Esophagus muscularis mucosa (tissue), 4 donors: ENCODE results near the gene LPCAT3. TPM values are rescaled to one million over a fixed set of nuclear protein-coding genes. Genes with fewer than 3 reads are reported as not detected.

Source experiments
- DNase-seq: peaks from one replicate; pipeline ENCODE4 v3.0.0-alpha.2; 2017; ENCODE audit errors: extremely low spot score
- H3K27ac ChIP-seq, 4 donors: fragments of 200-600 bp; sonication (generic); replicated peaks in 1 of 4; 1 replicate in 3 of 4; 2 replicates in 1 of 4; pipeline ENCODE4 v1.5.1; 2016 to 2019; ENCODE audit warnings: mild to moderate bottlenecking in 1 of 4
- H3K27me3 ChIP-seq, 4 donors: fragments of 200-600 bp; sonication (generic); one replicate each; pipeline versions ENCODE4 v1.5.1 to v1.6.0; 2016 to 2019
- H3K36me3 ChIP-seq, 4 donors: fragments of 200-600 bp; sonication (generic); one replicate each; pipeline ENCODE4 v1.5.1; 2016 to 2019
- H3K4me1 ChIP-seq, 4 donors: fragments of 200-600 bp; sonication (generic); one replicate each; pipeline ENCODE4 v1.5.1; 2016 to 2019
- H3K4me3 ChIP-seq, 4 donors: fragments of 200-600 bp; sonication (generic); 1 replicate in 2 of 4; 2 replicates in 2 of 4; pipeline ENCODE4 v1.5.1; 2016 to 2019; ENCODE audit warnings: mild to moderate bottlenecking in 4 of 4, moderate library complexity in 1 of 4
- H3K9me3 ChIP-seq, 4 donors: fragments of 200-600 bp; sonication (generic); 1 replicate in 3 of 4; 2 replicates in 1 of 4; pipeline ENCODE4 v1.5.1; 2016 to 2019
- EP300 ChIP-seq: sonication (generic); formaldehyde crosslinking; IDR thresholded peaks from one replicate; pipeline ENCODE4 v1.6.1; 2017; ENCODE audit warnings: antibody characterized with exemption
- POLR2A ChIP-seq: fragments of 450-650 bp; IDR thresholded peaks from one replicate; pipeline ENCODE4 v1.6.1; 2017; ENCODE audit warnings: antibody characterized with exemption, moderate library complexity, mild to moderate bottlenecking, low read depth
- POLR2AphosphoS5 ChIP-seq, 2 donors: sonication (generic); formaldehyde crosslinking; IDR thresholded peaks; one replicate each; pipeline ENCODE4 v1.6.1; 2017; ENCODE audit warnings: antibody characterized with exemption in 2 of 2
- WGBS: methylation state at CpG from one replicate; pipeline ENCODE4 v1.1.5; 2018; 5-methylcytosine and 5-hydroxymethylcytosine counted together
- intact Hi-C: fragments of 100-400 bp; cut with DNase I; formaldehyde crosslinking; loops from one replicate; pipeline ENCODE4 v1.15.1; 2023
- total RNA-seq, 4 donors: library from RNA; depleted of rRNA; stranded (reverse); fragments of >200 nt; gene quantifications; one replicate each; pipeline versions ENCODE4 v1.1.0 to v1.2.1, GENCODE V29; 2016
- TF ChIP-seq, protein P1 (sequence below), 3 experiments: fragments of 200-600 bp in 2 of 3; fragments of 450-650 bp in 1 of 3; sonication (generic) in 2 of 3; IDR thresholded peaks; one replicate each; pipeline ENCODE4 v1.5.1; 2017 to 2019; ENCODE audit warnings: antibody characterized with exemption in 3 of 3, mild to moderate bottlenecking in 2 of 3, moderate library complexity in 1 of 3

Gene LPCAT3
- total RNA-seq, 4 donors from 2014 or later, result 21.6 to 33.3 (median 26.2) TPM

DNA sequence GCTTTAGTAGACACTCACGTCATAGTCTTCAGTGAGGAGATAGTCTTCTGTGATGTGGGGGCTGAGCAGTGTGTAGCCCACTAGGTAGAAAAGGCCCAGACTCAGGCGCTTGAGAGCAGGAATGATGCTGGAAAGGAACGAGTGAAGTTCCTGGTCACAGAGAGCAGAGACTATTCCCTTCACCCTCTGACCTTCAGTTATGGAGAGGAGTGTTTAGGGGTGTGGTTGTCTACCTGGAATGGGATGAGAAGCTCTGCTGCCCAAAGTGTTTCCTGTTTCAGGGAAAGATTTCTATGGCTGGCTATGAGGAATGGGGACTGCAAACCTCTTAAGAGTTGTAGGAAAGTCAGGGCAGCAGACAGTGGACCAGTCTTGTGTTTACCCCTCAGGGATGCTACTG is 38.8 kb downstream of the LPCAT3 start:
- no peaks in the 10 kb centered on the region for H3K27me3 ChIP-seq
- H3K4me1 ChIP-seq, result peaks cover 0 to 8% (median 0%) of the 10 kb centered on the region in 4 donors
- intact Hi-C loops, result no loop called here
- no peak for TF ChIP-seq EP300
- no peak for TF ChIP-seq POLR2AphosphoS5 (IDR thresholded peaks at IDR 0.05)
- TF ChIP-seq, protein P1, sequence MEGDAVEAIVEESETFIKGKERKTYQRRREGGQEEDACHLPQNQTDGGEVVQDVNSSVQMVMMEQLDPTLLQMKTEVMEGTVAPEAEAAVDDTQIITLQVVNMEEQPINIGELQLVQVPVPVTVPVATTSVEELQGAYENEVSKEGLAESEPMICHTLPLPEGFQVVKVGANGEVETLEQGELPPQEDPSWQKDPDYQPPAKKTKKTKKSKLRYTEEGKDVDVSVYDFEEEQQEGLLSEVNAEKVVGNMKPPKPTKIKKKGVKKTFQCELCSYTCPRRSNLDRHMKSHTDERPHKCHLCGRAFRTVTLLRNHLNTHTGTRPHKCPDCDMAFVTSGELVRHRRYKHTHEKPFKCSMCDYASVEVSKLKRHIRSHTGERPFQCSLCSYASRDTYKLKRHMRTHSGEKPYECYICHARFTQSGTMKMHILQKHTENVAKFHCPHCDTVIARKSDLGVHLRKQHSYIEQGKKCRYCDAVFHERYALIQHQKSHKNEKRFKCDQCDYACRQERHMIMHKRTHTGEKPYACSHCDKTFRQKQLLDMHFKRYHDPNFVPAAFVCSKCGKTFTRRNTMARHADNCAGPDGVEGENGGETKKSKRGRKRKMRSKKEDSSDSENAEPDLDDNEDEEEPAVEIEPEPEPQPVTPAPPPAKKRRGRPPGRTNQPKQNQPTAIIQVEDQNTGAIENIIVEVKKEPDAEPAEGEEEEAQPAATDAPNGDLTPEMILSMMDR (IDR thresholded peaks at IDR 0.05), result no peak
- no peak for TF ChIP-seq POLR2A
- H3K36me3 ChIP-seq, result peaks cover 34 to 100% (median 93%) of the 10 kb centered on the region in 4 donors
- no peak overlapping the region for H3K4me3 ChIP-seq
- 74% methylated on average over 3 of the region's 3 CpGs for WGBS
- H3K9me3 ChIP-seq, result no peaks in the 10 kb centered on the region
- DNase-seq, result no peak
- H3K27ac ChIP-seq, result no peak overlapping the region

- H3K27ac ChIP-seq, result no peak overlapping the region
- peaks cover 37 to 100% (median 95%) of the 10 kb centered on the region in 4 donors for H3K36me3 ChIP-seq
- WGBS, result 92% methylated on average over 6 of the region's 6 CpGs
- DNase-seq, result no peak
- TF ChIP-seq EP300 (no peak), POLR2AphosphoS5 (IDR thresholded peaks at IDR 0.05) (no peak), POLR2A (no peak)
- TF ChIP-seq, protein P1 (IDR thresholded peaks at IDR 0.05), result no peak
- H3K9me3 ChIP-seq, result no peaks in the 10 kb centered on the region
- no peak overlapping the region for H3K4me3 ChIP-seq
- H3K4me1 ChIP-seq, result peaks cover 0 to 8% (median 0%) of the 10 kb centered on the region in 4 donors
- intact Hi-C loops, result no loop called here
- H3K27me3 ChIP-seq, result no peaks in the 10 kb centered on the region
These were observed 39.3 kb downstream of the LPCAT3 start for GRCh38 chr12:6979021-6979420.

- Histone ChIP-seq H3K9me3 (no peaks in the 10 kb centered on the region), H3K27me3 (no peaks in the 10 kb centered on the region), H3K36me3 (peaks cover 37 to 100% (median 95%) of the 10 kb centered on the region in 4 donors), H3K27ac (no peak overlapping the region), H3K4me1 (peaks cover 0 to 8% (median 0%) of the 10 kb centered on the region in 4 donors), H3K4me3 (no peak overlapping the region)
- intact Hi-C loops, result no loop called here
- WGBS, result 91% methylated on average over 3 of the region's 3 CpGs
- no peak for DNase-seq
- no peak for TF ChIP-seq POLR2AphosphoS5 (IDR thresholded peaks at IDR 0.05)
- TF ChIP-seq EP300, result no peak
- TF ChIP-seq, protein P1 (IDR thresholded peaks at IDR 0.05), result no peak
- no peak for TF ChIP-seq POLR2A
These were observed 39.7 kb downstream of the LPCAT3 start for GRCh38 chr12:6978611-6979011.

DNA sequence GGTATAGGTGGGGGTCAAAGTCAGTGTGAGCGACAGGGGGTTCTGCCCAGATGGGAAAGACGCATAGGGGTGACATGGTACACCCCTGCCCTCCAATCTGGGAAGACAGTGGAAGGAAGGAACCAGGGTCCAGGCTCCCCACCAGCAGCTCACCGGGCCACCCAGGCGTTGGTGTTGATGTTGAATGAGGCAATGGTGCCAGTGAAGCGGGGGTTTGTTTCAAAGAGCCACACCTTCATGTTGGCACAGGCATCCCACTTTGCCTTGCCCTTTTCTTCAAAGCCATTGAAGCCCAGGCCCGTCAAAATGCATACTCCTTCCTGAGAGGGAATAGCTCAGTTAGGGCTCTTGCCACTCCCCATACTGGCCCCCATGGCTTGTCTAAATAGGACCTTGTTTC is 40.1 kb downstream of the LPCAT3 start:
- DNase-seq, result no peak
- intact Hi-C loops, result no loop called here
- Histone ChIP-seq H3K9me3 (no peaks in the 10 kb centered on the region), H3K4me1 (peaks cover 0 to 8% (median 0%) of the 10 kb centered on the region in 4 donors), H3K36me3 (peaks cover 37 to 99% (median 95%) of the 10 kb centered on the region in 4 donors), H3K27ac (no peak overlapping the region), H3K4me3 (no peak overlapping the region), H3K27me3 (no peaks in the 10 kb centered on the region)
- TF ChIP-seq POLR2AphosphoS5 (IDR thresholded peaks at IDR 0.05) (no peak), EP300 (no peak), POLR2A (no peak)
- TF ChIP-seq, protein P1 (IDR thresholded peaks at IDR 0.05), result no peak
- 94% methylated on average over 4 of the region's 6 CpGs for WGBS

GRCh38 chr12:6977653-6978052 is 40.6 kb downstream of the LPCAT3 start:
- Histone ChIP-seq H3K9me3 (no peaks in the 10 kb centered on the region), H3K4me3 (no peak overlapping the region), H3K27me3 (no peaks in the 10 kb centered on the region), H3K27ac (no peak overlapping the region), H3K36me3 (peaks cover 37 to 95% (median 90%) of the 10 kb centered on the region in 4 donors), H3K4me1 (peaks cover 0 to 8% (median 0%) of the 10 kb centered on the region in 4 donors)
- TF ChIP-seq EP300 (no peak), POLR2A (no peak), POLR2AphosphoS5 (IDR thresholded peaks at IDR 0.05) (no peak)
- TF ChIP-seq, protein P1 (IDR thresholded peaks at IDR 0.05), result no peak
- 75% methylated on average over 10 of the region's 10 CpGs for WGBS
- DNase-seq, result no peak
- intact Hi-C loops, result no loop called here
